ENCODE results near the gene DMAC2L. TPM values are rescaled to one million over a fixed set of nuclear protein-coding genes. Genes with fewer than 3 reads are reported as not detected.
"Not testable (repeated sequence)": the region's sequence is repeated elsewhere in the genome, so short reads cannot be mapped to it uniquely, and the experiment has no call there.

The DMAC2L gene
- total and polyA plus RNA-seq, 4 donors: 6.4 to 36.4 (median 20.7) TPM

DNA sequence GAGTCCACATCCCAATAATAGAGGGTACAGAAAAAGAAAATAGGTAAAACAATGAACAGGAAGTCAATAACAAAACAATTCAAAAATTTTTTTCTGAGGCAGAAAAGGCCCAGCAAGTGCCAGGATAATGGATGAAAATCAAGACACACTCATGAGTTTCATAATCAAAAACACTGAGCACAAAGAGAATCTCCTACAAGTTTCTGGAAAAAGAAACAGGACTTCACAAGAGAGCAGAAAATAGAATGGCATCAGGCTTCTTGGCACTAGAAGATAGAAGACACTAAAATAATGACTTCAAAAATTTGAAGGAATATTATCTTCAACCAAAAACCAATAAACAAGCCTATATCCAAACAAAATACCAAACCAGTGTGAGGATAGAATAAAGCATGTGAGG is 36.8 kb downstream of the DMAC2L start:
- Histone ChIP-seq H3K4me3 (ENCODE audit: low read depth, low read length) (no peak overlapping the region), H3K27me3 (ENCODE audit: control insufficient read depth, insufficient read depth, low read length) (no peaks in the 10 kb centered on the region), H3K9me3 (ENCODE audit: control insufficient read depth, insufficient read depth, low read length) (no peaks in the 10 kb centered on the region), H3K4me1 (ENCODE audit: control insufficient read depth, insufficient read depth, low read length) (peaks cover 3% of the 10 kb centered on the region), H3K27ac (ENCODE audit: low read depth, low read length) (no peak overlapping the region), H3K36me3 (ENCODE audit: control insufficient read depth, insufficient read depth, low read length) (no peaks in the 10 kb centered on the region)
- DNase-seq (ENCODE audit: low read depth in 4 of 6, low spot score in 6 of 6): no peak

DNA sequence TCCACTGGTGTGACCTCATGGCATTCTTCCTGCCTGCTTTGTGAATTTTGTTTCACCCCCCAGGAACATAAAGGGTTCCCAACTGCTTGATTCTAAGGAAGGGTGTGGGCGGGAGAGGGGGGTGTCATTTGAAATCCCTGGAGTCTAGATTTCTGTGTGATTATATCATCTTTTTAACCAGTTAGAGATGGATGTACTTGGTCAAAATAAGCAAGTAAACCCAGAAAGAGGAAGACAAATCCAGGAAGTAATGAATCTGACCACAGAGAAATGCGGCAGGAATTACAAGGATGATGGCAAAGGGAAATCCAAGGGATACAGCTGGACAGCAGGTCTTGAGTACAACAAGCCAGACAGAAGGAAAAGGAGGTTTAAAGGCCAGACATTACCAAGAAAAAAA is 38.9 kb downstream of the DMAC2L start:
- no peak overlapping the region for H3K4me3 ChIP-seq (ENCODE audit: low read depth, low read length)
- H3K27me3 ChIP-seq (ENCODE audit: control insufficient read depth, insufficient read depth, low read length): no peaks in the 10 kb centered on the region
- H3K9me3 ChIP-seq (ENCODE audit: control insufficient read depth, insufficient read depth, low read length): no peaks in the 10 kb centered on the region
- 100% methylated on average over 2 of the region's 2 CpGs for WGBS (ENCODE audit: insufficient coverage)
- H3K4me1 ChIP-seq (ENCODE audit: control insufficient read depth, insufficient read depth, low read length): no peaks in the 10 kb centered on the region
- no peak overlapping the region for H3K27ac ChIP-seq (ENCODE audit: low read depth, low read length)
- DNase-seq (ENCODE audit: low read depth in 4 of 6, low spot score in 6 of 6): no peak
- H3K36me3 ChIP-seq (ENCODE audit: control insufficient read depth, insufficient read depth, low read length): no peaks in the 10 kb centered on the region

GRCh38 chr14:50352584-50352983 is 40.5 kb downstream of the DMAC2L start:
- no peak for DNase-seq (ENCODE audit: low read depth in 4 of 6, low spot score in 6 of 6)
- WGBS (ENCODE audit: insufficient coverage): 47% methylated on average over 2 of the region's 4 CpGs
- no peaks in the 10 kb centered on the region for H3K27me3 ChIP-seq (ENCODE audit: control insufficient read depth, insufficient read depth, low read length)
- H3K27ac ChIP-seq (ENCODE audit: low read depth, low read length): no peak overlapping the region
- no peaks in the 10 kb centered on the region for H3K36me3 ChIP-seq (ENCODE audit: control insufficient read depth, insufficient read depth, low read length)
- no peaks in the 10 kb centered on the region for H3K9me3 ChIP-seq (ENCODE audit: control insufficient read depth, insufficient read depth, low read length)
- no peak overlapping the region for H3K4me3 ChIP-seq (ENCODE audit: low read depth, low read length)
- H3K4me1 ChIP-seq (ENCODE audit: control insufficient read depth, insufficient read depth, low read length): no peaks in the 10 kb centered on the region

GRCh38 chr14:50353126-50353525 is 41.0 kb downstream of the DMAC2L start:
- Histone ChIP-seq H3K4me3 (ENCODE audit: low read depth, low read length) (no peak overlapping the region), H3K9me3 (ENCODE audit: control insufficient read depth, insufficient read depth, low read length) (no peaks in the 10 kb centered on the region), H3K4me1 (ENCODE audit: control insufficient read depth, insufficient read depth, low read length) (no peaks in the 10 kb centered on the region), H3K27me3 (ENCODE audit: control insufficient read depth, insufficient read depth, low read length) (no peaks in the 10 kb centered on the region), H3K27ac (ENCODE audit: low read depth, low read length) (no peak overlapping the region), H3K36me3 (ENCODE audit: control insufficient read depth, insufficient read depth, low read length) (peaks cover 4% of the 10 kb centered on the region)
- no CpG with 5 or more reads among the region's 4 CpGs for WGBS (ENCODE audit: insufficient coverage)
- no peak for DNase-seq (ENCODE audit: low read depth in 4 of 6, low spot score in 6 of 6)

DNA sequence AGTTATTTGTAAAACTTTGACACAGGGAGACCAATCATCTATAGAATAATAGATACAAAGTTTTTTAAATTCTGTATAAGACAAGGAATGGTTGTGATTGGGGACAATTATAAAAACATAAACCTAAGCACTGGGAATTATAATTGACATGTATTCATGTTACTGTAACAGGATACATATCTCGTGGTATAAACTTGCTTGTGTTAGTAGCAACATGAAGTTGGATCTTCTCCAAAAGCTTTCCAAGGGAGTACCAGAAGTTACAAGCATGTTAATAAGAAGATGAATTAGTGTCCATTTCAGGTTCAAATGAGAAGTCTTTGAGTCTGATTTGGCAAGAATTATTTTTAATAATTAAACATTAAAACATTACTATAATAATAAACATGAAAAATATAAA is 42.4 kb downstream of the DMAC2L start:
- no peak overlapping the region for H3K4me3 ChIP-seq (ENCODE audit: low read depth, low read length)
- WGBS (ENCODE audit: insufficient coverage): no CpG with 5 or more reads among the region's 1 CpG
- no peak for DNase-seq (ENCODE audit: low read depth in 4 of 6, low spot score in 6 of 6)
- H3K27me3 ChIP-seq (ENCODE audit: control insufficient read depth, insufficient read depth, low read length): no peaks in the 10 kb centered on the region
- H3K36me3 ChIP-seq (ENCODE audit: control insufficient read depth, insufficient read depth, low read length): peaks cover 5% of the 10 kb centered on the region
- H3K4me1 ChIP-seq (ENCODE audit: control insufficient read depth, insufficient read depth, low read length): no peaks in the 10 kb centered on the region
- H3K27ac ChIP-seq (ENCODE audit: low read depth, low read length): no peak overlapping the region
- no peaks in the 10 kb centered on the region for H3K9me3 ChIP-seq (ENCODE audit: control insufficient read depth, insufficient read depth, low read length)

- Histone ChIP-seq H3K9me3 (ENCODE audit: control insufficient read depth, insufficient read depth, low read length) (no peaks in the 10 kb centered on the region), H3K4me1 (ENCODE audit: control insufficient read depth, insufficient read depth, low read length) (no peaks in the 10 kb centered on the region), H3K36me3 (ENCODE audit: control insufficient read depth, insufficient read depth, low read length) (peaks cover 5% of the 10 kb centered on the region), H3K27ac (ENCODE audit: low read depth, low read length) (no peak overlapping the region), H3K27me3 (ENCODE audit: control insufficient read depth, insufficient read depth, low read length) (no peaks in the 10 kb centered on the region), H3K4me3 (ENCODE audit: low read depth, low read length) (no peak overlapping the region)
- DNase-seq (ENCODE audit: low read depth in 4 of 6, low spot score in 6 of 6): no peak
- WGBS (ENCODE audit: insufficient coverage): 43% methylated on average over 1 of the region's 1 CpG
These were observed 43.6 kb downstream of the DMAC2L start for GRCh38 chr14:50355692-50356091.

- not testable (repeated sequence) for H3K9me3 ChIP-seq (ENCODE audit: control insufficient read depth, insufficient read depth, low read length); H3K27me3 ChIP-seq (ENCODE audit: control insufficient read depth, insufficient read depth, low read length); H3K36me3 ChIP-seq (ENCODE audit: control insufficient read depth, insufficient read depth, low read length); H3K27ac ChIP-seq (ENCODE audit: low read depth, low read length); H3K4me1 ChIP-seq (ENCODE audit: control insufficient read depth, insufficient read depth, low read length); DNase-seq (ENCODE audit: low read depth in 4 of 6, low spot score in 6 of 6); H3K4me3 ChIP-seq (ENCODE audit: low read depth, low read length)
- no CpG with 5 or more reads among the region's 3 CpGs for WGBS (ENCODE audit: insufficient coverage)
These were observed 44.2 kb downstream of the DMAC2L start for GRCh38 chr14:50356283-50356682.

DNA sequence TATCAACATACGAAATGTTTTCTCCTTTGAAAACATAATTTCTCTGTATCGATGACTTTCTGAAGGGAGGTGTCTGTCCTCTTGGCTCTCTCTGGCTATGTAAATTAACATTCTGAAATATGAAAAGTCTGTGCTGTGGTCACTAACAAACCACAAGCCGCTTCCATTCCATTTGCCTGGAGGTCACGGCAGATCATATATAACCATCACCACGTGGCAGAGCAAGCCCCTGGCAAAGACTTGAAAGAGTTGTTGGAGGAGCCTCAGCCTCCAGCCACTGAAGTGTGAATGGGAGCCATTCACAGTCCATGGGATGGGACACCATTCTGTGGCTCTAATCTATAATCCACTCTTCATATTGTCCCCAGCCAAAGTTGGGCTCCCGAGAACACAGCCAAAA is 45.0 kb downstream of the DMAC2L start:
- Histone ChIP-seq H3K9me3 (ENCODE audit: control insufficient read depth, insufficient read depth, low read length) (no peaks in the 10 kb centered on the region), H3K4me3 (ENCODE audit: low read depth, low read length) (no peak overlapping the region), H3K27me3 (ENCODE audit: control insufficient read depth, insufficient read depth, low read length) (no peaks in the 10 kb centered on the region), H3K4me1 (ENCODE audit: control insufficient read depth, insufficient read depth, low read length) (no peaks in the 10 kb centered on the region), H3K36me3 (ENCODE audit: control insufficient read depth, insufficient read depth, low read length) (peaks cover 5% of the 10 kb centered on the region), H3K27ac (ENCODE audit: low read depth, low read length) (no peak overlapping the region)
- no peak for DNase-seq (ENCODE audit: low read depth in 4 of 6, low spot score in 6 of 6)
- no CpG with 5 or more reads among the region's 6 CpGs for WGBS (ENCODE audit: insufficient coverage)

DNA sequence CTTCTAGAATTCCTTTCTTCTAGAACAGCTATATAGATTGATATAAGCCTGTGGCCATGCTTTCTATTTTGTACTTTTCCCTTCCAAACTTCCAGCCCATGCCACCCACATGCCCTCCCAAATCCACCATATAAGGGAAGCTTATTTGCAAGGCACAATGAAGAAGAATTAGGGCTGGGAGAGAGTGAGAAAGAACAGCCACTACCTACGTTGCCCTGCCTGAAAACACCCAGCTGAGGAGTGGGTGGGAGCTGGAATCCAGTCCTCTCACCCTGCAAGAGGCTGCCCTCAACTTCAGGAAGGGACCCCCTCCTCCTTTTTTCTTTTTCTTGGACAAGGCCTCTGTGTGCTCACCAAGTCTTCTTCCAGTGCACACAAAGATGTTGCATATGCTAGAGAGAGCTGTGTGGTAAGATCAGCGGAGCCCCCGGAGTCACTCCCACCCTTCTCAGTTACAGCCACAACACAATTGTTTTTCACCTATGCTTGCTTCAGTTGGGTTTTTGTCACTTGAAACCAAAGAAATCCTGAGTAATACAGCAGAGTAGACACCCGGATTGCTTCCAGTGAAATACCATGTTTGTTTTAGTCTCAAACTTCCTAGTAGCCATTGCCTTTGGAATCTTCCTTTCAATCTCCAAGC is 45.8 kb downstream of the DMAC2L start:
- H3K27me3 ChIP-seq (ENCODE audit: control insufficient read depth, insufficient read depth, low read length): no peaks in the 10 kb centered on the region
- 79% methylated on average over 4 of the region's 4 CpGs for WGBS (ENCODE audit: insufficient coverage)
- H3K9me3 ChIP-seq (ENCODE audit: control insufficient read depth, insufficient read depth, low read length): no peaks in the 10 kb centered on the region
- H3K36me3 ChIP-seq (ENCODE audit: control insufficient read depth, insufficient read depth, low read length): peaks cover 5% of the 10 kb centered on the region
- H3K4me3 ChIP-seq (ENCODE audit: low read depth, low read length): no peak overlapping the region
- H3K27ac ChIP-seq (ENCODE audit: low read depth, low read length): no peak overlapping the region
- no peak for DNase-seq (ENCODE audit: low read depth in 4 of 6, low spot score in 6 of 6)
- no peaks in the 10 kb centered on the region for H3K4me1 ChIP-seq (ENCODE audit: control insufficient read depth, insufficient read depth, low read length)

DNA sequence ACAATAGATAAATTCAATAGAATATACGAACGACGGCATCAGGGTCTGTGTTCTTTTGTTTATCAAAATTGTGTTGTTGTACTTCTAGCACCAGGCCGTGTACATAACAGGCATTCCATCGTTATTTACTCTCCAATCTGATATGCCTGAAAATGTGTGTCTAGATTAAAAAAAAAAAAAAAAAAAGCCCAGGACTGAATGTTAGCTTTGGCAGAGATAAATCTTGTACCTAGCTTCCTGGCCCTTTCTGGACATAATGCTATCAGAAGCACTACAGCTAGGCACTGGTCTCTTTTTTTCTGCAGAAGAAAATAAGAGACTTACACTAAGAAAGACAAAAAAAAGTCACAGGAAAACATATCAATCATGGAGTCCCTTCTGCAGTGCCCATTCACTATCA is 47.5 kb downstream of the DMAC2L start:
- H3K27ac ChIP-seq (ENCODE audit: low read depth, low read length): no peak overlapping the region
- no peak for DNase-seq (ENCODE audit: low read depth in 4 of 6, low spot score in 6 of 6)
- no peaks in the 10 kb centered on the region for H3K4me1 ChIP-seq (ENCODE audit: control insufficient read depth, insufficient read depth, low read length)
- H3K4me3 ChIP-seq (ENCODE audit: low read depth, low read length): no peak overlapping the region
- H3K9me3 ChIP-seq (ENCODE audit: control insufficient read depth, insufficient read depth, low read length): no peaks in the 10 kb centered on the region
- H3K27me3 ChIP-seq (ENCODE audit: control insufficient read depth, insufficient read depth, low read length): no peaks in the 10 kb centered on the region
- WGBS (ENCODE audit: insufficient coverage): no CpG with 5 or more reads among the region's 5 CpGs
- peaks cover 5% of the 10 kb centered on the region for H3K36me3 ChIP-seq (ENCODE audit: control insufficient read depth, insufficient read depth, low read length)
